SK-N-SH treated with all-trans-retinoic acid at 6 μM for 48 hours (cell line): ENCODE measurements around the gene TNS3.

Source experiments
- ARNTL ChIP-seq: fragments of 450-650 bp; formaldehyde crosslinking; IDR thresholded peaks from 2 replicates; pipeline ENCODE4 v1.5.0; 2020; ENCODE audit warnings: low read depth, mild to moderate bottlenecking, moderate library complexity, borderline replicate concordance
- BACH2 ChIP-seq: fragments of 250-450 bp; sonication (Bioruptor Pico); IDR thresholded peaks from 2 replicates; pipeline ENCODE4 v1.9.0; 2021; ENCODE audit warnings: mild to moderate bottlenecking, borderline replicate concordance
- CSDC2 ChIP-seq: fragments of 250-450 bp; sonication (Bioruptor Pico); IDR thresholded peaks from 2 replicates; pipeline ENCODE4 v1.5.0; 2020; ENCODE audit warnings: mild to moderate bottlenecking, moderate library complexity
- PATZ1 ChIP-seq: fragments of 250-450 bp; sonication (Bioruptor Pico); IDR thresholded peaks from 2 replicates; pipeline ENCODE4 v1.8.0; 2020; ENCODE audit warnings: mild to moderate bottlenecking, moderate library complexity, borderline replicate concordance
- RARB ChIP-seq: fragments of 250-450 bp; sonication (Bioruptor Pico); IDR thresholded peaks from 2 replicates; pipeline ENCODE4 v1.8.0; 2021; ENCODE audit warnings: mild to moderate bottlenecking, moderate library complexity
- SNAI2 ChIP-seq: fragments of 250-450 bp; sonication (Bioruptor Pico); IDR thresholded peaks from 2 replicates; pipeline ENCODE4 v1.5.0; 2020; ENCODE audit warnings: mild to moderate bottlenecking, moderate library complexity
- ZC3H10 ChIP-seq: fragments of 250-450 bp; sonication (Bioruptor Pico); IDR thresholded peaks from 2 replicates; pipeline ENCODE4 v1.5.1; 2021; ENCODE audit warnings: mild to moderate bottlenecking, moderate library complexity
- ZFP3 ChIP-seq: fragments of 250-450 bp; sonication (Bioruptor Pico); IDR thresholded peaks from 2 replicates; pipeline ENCODE4 v1.5.0; 2020; ENCODE audit warnings: mild to moderate bottlenecking, moderate library complexity
- ZFP30 ChIP-seq: fragments of 450-650 bp; formaldehyde crosslinking; IDR thresholded peaks from 2 replicates; pipeline ENCODE4 v1.5.0; 2022; ENCODE audit warnings: mild to moderate bottlenecking, moderate library complexity
- ZNF70 ChIP-seq: fragments of 450-650 bp; formaldehyde crosslinking; IDR thresholded peaks from 2 replicates; pipeline ENCODE4 v1.5.0; 2020; ENCODE audit warnings: mild to moderate bottlenecking, moderate library complexity
- TF ChIP-seq, protein P1 (sequence below): fragments of 250-450 bp; sonication (Bioruptor Pico); IDR thresholded peaks from 2 replicates; pipeline ENCODE4 v1.5.0; 2020; ENCODE audit warnings: mild to moderate bottlenecking, moderate library complexity
- TF ChIP-seq, protein P2 (sequence below): fragments of 250-450 bp; sonication (Bioruptor Pico); IDR thresholded peaks from 2 replicates; pipeline ENCODE4 v1.5.1; 2020; ENCODE audit warnings: low read depth, mild to moderate bottlenecking, moderate library complexity

DNA sequence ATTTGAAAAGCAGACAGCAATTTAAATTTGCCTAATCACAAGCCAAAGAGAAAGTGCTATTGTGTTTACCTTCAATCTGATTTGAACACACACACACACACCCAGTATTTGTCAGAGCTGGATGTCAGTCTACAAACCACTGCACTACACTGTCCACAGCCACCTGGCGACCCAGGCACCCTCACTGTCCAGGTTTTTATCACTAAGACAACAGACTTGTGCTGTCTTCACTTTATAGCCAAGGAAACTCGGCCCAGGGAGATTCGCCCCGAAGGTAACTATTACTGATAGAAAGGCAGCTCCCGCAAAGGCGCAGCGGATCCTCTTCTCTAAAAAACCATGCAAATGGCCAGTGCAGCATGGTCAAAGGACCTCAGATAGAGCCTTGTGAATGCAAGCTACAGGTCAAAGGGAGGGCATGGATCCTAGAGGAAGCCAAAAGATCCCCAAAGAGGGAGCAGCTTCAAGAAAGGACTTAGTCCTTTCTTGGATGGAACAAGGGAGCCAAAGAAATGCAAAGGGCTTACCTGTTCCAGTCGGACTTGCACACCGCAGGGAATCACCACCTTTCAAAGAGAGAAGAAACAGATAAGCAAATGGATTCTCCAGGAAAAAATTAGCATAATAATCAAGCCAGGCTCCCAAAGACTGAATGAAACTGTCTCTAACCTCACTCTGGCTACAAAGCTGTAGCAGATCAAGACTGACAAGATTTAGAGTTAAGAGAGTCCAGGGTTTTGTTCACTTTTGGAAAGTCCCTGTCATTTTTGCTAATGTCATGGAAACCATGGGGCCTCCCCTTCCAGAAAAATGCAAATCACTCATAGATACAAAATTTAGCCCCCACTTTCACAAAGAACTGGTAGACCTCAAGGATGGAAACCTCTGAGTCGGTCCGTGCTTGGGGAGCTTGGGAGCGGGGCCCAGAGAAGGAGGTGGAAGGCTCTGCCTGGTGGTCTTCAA lies 101.1 kb downstream of the TNS3 start:
- TF ChIP-seq ARNTL (no peak), ZFP3 (CRISPR knock-in tag) (no peak), ZFP30 (no peak), RARB (CRISPR knock-in tag) (no peak), BACH2 (CRISPR knock-in tag) (no peak), CSDC2 (CRISPR knock-in tag) (no peak), SNAI2 (no peak), ZC3H10 (CRISPR knock-in tag) (no peak), ZNF70 (no peak), PATZ1 (no peak)
- TF ChIP-seq, protein P1, sequence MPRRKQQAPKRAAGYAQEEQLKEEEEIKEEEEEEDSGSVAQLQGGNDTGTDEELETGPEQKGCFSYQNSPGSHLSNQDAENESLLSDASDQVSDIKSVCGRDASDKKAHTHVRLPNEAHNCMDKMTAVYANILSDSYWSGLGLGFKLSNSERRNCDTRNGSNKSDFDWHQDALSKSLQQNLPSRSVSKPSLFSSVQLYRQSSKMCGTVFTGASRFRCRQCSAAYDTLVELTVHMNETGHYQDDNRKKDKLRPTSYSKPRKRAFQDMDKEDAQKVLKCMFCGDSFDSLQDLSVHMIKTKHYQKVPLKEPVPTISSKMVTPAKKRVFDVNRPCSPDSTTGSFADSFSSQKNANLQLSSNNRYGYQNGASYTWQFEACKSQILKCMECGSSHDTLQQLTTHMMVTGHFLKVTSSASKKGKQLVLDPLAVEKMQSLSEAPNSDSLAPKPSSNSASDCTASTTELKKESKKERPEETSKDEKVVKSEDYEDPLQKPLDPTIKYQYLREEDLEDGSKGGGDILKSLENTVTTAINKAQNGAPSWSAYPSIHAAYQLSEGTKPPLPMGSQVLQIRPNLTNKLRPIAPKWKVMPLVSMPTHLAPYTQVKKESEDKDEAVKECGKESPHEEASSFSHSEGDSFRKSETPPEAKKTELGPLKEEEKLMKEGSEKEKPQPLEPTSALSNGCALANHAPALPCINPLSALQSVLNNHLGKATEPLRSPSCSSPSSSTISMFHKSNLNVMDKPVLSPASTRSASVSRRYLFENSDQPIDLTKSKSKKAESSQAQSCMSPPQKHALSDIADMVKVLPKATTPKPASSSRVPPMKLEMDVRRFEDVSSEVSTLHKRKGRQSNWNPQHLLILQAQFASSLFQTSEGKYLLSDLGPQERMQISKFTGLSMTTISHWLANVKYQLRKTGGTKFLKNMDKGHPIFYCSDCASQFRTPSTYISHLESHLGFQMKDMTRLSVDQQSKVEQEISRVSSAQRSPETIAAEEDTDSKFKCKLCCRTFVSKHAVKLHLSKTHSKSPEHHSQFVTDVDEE (CRISPR knock-in tag): no peak
- TF ChIP-seq, protein P2, sequence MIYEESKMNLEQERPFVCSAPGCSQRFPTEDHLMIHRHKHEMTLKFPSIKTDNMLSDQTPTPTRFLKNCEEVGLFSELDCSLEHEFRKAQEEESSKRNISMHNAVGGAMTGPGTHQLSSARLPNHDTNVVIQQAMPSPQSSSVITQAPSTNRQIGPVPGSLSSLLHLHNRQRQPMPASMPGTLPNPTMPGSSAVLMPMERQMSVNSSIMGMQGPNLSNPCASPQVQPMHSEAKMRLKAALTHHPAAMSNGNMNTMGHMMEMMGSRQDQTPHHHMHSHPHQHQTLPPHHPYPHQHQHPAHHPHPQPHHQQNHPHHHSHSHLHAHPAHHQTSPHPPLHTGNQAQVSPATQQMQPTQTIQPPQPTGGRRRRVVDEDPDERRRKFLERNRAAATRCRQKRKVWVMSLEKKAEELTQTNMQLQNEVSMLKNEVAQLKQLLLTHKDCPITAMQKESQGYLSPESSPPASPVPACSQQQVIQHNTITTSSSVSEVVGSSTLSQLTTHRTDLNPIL (CRISPR knock-in tag): no peak
